Stimulated activated CD8-positive, alpha-beta memory T cell treated with anti-CD3 and anti-CD28 coated beads, Interleukin-15, amount 100 ng/mL, for 4 hours (primary cell): Measurements from ENCODE around the gene FADS3.

Experiments used
- DNase-seq, 2 donors: peaks; one replicate each; pipeline ENCODE4 v3.0.0-alpha.2; 2020; ENCODE audit warnings: low read depth in 2 of 2

FADS3 gene, protein sequence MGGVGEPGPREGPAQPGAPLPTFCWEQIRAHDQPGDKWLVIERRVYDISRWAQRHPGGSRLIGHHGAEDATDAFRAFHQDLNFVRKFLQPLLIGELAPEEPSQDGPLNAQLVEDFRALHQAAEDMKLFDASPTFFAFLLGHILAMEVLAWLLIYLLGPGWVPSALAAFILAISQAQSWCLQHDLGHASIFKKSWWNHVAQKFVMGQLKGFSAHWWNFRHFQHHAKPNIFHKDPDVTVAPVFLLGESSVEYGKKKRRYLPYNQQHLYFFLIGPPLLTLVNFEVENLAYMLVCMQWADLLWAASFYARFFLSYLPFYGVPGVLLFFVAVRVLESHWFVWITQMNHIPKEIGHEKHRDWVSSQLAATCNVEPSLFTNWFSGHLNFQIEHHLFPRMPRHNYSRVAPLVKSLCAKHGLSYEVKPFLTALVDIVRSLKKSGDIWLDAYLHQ

DNA sequence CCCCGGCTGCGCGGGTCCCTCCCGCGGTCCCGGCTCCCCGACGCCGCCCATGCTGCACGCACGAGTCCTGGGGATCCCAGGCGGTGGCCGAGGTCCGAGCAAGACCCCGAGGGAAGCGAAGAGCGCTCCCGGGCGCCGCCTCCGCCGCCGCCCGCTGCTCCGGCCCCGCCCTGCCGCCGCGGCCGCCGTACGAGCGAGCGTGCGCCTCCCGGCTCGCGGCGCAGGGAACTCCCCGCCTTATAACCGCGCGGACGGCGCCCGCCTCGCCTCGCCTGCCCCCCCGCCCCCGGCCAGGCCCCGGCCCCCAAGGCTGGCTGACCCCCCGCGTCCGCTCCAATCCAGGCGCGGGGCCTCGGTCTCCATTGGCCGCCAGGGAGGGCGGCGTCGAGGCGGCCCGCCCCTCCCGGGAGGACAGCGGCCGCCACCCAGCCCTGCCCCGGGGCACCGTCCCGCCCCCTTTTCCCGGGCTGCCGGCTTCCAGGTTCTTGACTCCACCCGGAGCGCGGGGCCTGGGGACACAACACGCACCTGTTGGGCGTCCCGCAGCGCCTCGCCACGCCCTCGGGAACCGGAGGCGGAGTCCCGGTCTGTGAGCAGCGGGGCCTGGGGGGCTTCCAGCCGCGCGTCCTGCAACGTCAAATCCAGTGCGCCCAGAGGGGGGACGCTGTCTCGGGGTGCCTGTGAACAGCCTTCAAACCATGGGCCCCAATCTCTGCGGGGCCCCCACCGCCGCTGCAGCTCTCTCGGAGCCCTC lies at the start of gene FADS3:
Gene FADS3 (minus strand): TSS at position 215 of the 754 bp plus-strand sequence. CDS start 164 bp downstream, at position 51.
- DNase-seq: peak in 1 of 2 donors; percentile 24

DNA sequence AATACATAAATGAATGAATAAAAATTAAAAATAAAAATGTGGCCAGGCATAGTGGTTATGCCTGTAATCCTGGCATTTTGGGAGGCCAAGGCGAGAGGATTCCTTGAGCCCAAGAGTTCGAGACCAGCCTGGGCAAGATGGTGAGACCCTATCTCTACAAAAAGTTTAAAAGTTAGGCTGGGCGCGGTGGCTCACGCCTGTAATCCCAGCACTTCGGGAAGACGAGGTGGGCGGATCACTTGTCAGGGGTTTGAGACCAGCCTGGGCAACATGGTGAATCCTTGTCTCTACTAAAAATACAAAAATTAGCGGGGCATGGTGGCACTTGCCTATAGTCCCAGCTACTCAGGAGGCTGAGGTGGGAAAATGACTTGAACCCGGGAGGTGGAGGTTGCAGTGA lies 49.1 kb upstream of the FADS3 start:
- no peak for DNase-seq

DNA sequence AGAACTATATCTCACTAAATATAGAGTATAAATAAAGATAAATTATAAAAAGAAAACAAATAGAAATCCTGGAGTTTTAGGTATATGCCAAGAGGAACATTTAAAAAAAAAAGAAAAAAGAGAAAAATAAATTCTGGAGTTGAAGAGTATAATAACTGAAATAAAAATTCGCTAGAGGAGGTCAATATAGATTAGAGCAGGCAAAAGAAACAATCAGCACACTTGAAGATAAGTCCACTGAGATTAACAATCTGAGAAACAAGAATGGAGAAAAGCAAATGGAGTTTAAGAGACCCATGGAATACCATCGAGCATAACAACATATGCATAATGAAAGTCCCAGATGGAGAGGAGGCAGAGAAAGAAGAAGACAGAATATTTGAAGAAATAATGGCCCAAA lies 44.5 kb upstream of the FADS3 start:
- no peak for DNase-seq

DNA sequence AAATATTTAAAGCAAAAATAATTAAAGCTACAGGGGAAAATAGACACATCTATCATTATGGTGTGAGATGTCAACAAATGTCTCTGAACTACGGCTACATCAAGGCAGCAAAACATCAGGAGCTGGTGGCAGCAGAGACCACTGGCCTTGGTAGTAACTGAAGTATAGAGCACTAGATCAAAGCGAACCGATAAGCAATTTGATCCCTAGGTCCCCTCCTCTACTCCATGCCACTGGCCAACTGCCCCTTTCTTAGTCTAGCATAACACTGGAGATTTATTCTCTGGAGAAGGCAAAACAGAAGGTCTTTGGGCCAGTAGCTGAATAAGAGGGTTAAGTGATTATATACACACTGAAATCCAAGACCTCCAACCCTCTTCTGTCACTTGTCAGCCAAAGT lies 39.6 kb upstream of the FADS3 start:
- DNase-seq: no peak

DNA sequence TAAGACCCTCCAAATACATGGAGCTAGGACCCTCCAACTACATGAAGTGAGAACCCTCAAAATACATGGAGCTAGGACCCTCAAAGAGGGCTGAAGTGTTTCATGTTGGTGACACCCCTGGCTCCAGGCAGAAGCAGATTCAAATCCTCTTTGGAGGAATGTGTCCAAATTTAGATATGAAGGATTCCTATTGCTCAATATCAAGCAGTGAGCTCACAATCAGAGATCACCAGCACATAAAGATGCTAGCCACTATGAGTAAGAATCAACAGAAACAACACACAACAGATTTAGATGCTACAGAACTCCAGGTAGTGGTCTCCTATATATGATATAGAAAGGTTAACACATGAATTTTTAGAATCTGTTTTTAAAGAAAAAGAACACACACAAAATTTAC lies 37.3 kb upstream of the FADS3 start:
- DNase-seq: no peak

DNA sequence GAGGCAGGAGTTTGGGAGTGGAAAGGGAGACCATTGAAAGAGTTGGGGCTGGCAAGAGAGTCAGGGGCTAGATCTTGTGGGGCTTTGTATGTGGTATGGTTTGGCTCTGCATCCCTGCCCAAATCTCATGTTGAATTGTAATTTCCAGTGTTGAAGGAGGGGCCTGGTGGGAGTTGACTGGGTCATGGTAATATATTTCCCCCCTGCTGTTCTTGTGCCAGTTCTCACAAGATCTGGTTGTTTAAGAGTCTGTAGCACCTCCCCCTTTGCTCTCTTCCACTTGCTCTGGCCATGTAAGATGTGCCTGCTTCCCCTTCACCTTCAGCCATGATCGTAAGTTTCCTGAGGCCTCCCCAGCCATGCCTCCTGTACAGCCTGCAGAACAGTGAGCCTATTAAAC lies 36.2 kb upstream of the FADS3 start:
- no peak for DNase-seq

DNA sequence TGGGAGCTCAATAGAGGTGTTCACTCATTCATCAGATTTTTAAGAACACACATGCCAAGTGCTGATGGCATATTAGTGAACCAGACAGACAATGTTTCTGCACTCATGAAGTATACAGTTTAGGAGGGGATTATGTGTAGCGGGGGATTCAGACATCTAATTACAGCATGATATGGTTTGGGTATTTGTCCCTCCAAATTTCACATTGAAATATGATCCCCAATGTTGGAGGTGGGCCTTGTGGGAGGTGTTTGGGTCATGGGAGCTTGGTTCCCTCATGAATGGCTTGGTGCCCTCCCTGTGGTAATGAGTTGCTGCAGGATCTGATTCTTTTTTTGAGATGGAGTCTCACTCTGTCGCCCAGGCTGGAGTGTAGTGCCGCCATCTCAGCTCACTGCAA lies 34.9 kb upstream of the FADS3 start:
- no peak for DNase-seq

DNA sequence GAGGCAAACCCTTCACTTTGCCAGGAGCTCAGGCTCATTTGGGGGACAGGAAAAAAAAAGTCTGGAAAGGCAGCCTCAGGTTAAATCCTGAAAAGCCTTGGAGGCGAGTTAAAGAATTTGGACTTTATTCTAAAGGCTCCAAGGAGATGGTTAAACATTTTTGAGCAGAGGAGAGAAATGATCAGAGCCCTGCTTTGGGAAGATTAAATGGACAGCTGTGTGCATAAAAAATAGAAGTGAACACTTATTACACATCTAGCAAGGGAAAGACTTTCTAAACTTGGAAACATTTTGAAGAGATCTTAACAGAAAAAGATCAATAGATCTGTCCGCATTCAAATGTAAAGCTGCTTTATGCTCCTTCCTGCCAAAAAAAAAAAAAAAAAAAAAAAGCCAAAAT lies 34.4 kb upstream of the FADS3 start:
- DNase-seq: no peak

DNA sequence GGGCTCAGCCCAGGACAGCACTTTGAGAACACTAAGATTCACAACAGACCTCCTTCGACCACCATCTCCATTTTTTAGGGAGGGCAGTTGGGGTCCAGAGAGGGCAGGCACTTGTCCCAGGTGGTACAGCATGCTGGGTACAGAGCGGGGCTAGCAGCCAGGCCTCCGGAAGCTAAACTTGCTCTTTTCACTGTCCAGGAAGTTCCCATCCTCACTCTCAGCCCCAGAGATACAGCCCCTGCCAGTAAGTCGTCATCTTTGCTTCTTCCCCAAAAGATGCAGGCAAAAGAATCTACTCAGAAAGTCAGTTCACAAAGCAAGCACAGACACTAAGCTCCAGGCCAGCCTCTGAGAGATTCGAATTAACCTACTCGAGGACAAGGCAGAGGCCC lies 32.7 kb upstream of the FADS3 start:
- DNase-seq: no peak

DNA sequence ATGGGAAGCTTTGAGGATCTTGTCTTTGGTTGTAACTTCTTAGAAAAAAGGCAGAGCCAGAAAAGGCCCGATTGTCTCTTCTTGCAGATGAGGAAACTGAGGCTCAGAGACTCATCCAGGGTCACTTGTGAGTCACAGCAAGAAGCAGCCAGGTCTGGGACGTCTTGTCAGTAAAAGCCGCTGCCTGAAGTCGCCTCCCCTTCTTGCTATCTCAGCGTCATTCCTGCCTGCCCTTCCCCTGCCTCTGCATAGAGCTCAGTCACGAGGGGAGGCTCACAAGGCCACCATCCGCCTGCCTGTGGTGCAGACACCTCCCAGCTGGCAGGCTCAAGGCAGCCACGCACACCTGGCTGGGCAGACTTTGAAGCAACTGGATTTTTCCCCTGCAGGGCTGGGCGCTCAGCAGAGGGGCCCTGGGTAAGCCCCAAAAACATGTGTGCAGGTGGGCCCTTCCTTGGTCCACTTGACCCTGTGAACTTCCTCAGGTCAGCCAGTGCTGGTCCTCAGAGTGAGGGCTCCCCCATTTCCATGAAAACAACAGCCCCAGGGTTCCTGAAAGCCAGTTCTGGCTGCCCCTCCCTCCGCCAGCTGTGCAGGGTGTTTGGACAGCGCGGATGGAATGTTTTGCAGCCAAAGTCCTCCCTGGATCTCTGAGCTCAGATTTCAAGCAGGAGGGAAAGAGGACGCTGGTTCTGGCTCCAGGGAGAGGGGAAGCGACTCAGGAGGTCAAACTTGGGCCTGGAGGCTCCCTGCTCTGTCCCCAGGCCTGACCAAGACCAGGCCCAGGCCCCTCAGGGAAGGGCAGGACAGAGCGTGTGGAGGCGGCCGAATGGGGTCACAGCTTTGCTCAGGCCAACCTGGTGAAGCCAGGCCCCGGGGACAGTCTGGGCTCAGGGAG lies 32.1 kb upstream of the FADS3 start:
- DNase-seq: no peak

DNA sequence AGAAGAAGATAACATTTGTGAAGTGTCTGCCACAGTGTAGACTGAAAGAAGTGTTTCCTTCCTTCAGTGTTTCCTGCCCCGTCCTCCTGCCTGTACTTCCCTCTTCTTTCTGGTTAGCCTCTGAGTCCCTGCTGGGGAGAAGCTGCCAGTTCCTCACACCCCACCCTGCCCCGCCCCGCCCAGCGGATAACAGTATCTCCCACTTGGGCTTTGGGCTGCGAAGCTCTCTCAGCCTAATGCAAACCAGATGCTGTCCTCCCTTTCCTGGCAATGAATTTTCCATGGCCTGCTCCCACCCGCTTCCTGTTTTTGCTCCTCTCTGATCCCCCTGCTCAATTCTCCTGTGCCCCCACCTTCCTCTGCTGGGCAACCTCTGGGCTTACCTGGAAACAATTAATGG lies 31.2 kb upstream of the FADS3 start:
- DNase-seq: no peak

GRCh38 chr11:61921446-61921845 lies 30.1 kb upstream of the FADS3 start:
- DNase-seq: no peak

DNA sequence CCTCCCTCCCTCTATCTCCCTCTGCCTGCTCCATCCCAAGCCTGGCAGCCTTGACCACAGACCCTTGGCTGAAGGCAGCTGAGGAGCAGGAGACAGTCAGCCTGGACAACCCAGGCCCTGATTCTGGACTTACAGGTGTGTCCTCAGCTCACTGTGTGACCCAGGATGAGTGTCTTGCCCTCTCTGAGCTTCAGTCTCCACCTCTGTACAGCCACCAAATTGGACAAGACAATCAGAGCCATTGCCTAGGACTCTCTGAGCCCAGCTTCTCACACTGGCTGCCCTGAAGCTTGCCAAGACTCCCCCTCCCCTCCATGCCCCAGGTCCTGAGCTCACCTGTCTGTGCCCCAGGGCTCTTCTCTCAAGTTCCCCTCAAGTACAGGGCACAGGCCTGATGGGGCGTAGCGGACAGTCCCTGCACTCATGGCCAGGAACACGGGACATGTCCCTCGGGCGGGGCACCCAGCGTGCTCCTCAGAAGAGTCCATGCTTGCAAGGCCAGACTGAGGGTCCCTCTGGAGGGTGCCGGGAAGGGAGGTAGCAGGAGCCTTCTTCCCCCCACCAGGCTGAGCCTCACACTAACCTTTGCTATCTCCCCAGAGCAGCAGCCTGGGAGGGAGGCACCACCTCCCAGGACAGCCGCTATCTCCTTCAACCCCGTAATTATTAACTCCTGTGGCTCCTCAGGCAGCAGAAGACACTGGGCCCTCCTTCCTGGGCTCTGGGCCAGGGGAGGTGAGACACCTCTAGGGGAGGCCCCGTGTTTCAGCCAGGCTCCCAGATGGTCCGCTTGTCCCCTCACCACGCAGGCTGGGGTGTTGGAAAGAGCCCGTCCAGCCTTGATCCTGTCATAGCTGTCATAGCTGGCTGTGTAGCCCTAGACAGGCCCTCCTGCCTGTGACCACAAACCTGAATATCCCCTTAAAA lies 28.6 kb upstream of the FADS3 start:
- DNase-seq: no peak

- no peak for DNase-seq
Measured at GRCh38 chr11:61918938-61919704, 27.8 kb upstream of the FADS3 start.

- no peak for DNase-seq
Measured at GRCh38 chr11:61918251-61918937, 27.0 kb upstream of the FADS3 start.

DNA sequence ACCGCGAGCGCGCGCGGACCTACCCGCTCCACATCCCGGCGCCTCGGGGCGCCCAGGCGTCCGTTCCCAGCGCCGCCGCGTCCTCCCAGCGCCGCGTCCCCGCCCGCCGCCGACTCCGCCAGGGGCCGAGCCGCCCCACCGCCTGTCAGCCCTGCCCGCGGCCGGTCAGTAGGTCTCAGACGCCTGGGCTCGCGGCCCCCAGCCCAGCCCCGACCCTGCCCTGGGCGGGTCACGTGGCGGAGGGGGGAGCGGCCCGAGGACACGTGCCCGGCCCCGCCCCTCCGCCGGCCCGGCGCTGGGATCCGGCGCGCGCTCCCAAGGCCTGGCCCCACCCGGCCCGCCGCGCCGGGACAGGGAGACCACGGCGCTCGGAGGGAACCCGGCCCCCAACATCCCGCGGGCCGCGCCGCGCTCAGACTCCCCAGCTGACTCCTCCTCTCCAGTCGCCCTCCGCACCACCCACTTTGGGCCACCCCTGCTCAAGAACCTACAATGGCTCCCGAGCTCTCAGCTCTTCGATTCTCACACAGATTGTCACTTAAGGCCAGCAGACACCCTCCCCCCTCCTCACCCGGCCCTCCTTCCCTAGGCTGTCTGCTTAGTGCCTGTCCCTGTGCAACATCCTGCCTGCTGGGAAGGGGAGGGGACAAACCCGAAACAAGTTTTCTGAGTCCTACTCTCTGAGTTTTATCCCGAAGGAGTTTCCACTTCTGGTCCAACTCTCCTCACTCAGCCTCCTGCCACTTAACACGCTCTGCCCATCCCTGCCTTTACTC lies 26.2 kb upstream of the FADS3 start, which contains the start of gene RAB3IL1:
Gene RAB3IL1 (minus strand): TSS at position 233 of the 776 bp plus-strand sequence. CDS start 199 bp downstream, at position 34.
- no peak for DNase-seq

GRCh38 chr11:61916737-61917333 lies 25.5 kb upstream of the FADS3 start:
- no peak for DNase-seq

- no peak for DNase-seq
Measured at GRCh38 chr11:61914471-61915171, 23.3 kb upstream of the FADS3 start.
